Measurements from ENCODE around the gene CAPN9.

DNA sequence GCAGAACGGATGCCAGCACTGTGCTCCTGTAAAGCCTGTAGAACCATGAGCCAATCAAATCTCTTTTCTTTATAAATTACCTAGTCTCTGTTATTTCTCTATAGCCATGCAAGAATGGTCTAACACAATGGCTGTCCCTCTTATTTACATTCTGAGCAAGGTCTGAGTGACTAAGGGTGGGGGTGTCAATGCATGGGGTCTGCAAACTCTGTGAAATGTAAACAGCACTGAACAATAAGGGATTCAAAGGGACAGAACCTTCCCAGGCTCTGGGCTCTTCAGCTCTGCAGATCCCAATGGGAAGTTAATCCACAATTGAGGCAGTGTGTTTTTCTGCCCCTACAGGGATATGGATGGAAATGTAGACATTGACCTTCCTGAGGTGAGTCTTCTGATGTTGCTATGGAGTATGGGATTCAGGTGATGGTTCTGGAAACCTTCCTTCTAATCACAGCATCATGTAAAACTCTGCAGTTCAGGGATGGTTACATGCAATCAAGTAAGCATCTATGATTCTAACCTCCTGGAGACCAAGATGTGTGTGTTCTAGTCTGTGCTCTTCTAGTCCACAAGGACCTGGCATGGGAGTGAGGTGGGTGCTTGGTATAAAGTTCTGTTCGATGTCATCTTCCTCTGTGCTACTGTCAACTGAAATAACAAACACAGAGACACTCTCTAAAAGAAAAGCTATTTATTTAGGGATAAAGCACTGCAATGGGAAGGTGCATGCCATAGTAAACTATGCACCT is 38.6 kb downstream of the CAPN9 start:
- TF ChIP-seq, protein P1, sequence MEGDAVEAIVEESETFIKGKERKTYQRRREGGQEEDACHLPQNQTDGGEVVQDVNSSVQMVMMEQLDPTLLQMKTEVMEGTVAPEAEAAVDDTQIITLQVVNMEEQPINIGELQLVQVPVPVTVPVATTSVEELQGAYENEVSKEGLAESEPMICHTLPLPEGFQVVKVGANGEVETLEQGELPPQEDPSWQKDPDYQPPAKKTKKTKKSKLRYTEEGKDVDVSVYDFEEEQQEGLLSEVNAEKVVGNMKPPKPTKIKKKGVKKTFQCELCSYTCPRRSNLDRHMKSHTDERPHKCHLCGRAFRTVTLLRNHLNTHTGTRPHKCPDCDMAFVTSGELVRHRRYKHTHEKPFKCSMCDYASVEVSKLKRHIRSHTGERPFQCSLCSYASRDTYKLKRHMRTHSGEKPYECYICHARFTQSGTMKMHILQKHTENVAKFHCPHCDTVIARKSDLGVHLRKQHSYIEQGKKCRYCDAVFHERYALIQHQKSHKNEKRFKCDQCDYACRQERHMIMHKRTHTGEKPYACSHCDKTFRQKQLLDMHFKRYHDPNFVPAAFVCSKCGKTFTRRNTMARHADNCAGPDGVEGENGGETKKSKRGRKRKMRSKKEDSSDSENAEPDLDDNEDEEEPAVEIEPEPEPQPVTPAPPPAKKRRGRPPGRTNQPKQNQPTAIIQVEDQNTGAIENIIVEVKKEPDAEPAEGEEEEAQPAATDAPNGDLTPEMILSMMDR (IDR thresholded peaks at IDR 0.05): no peak
- TF ChIP-seq POLR2A (IDR thresholded peaks at IDR 0.05): no peak

All from adrenal gland (tissue), 5 donors.